Activated T-cell treated with anti-CD3 and anti-CD28 coated beads, Interleukin-2, amount 50 U/mL, for 4 hours (primary cell): Measurements from ENCODE around the gene UCK2. TPM values are rescaled to one million over a fixed set of nuclear protein-coding genes. Genes with fewer than 3 reads are reported as not detected.

Experiments used
- ATAC-seq, 2 donors: fragments of 200-7000 bp; cut with Tn5 transposase; one replicate each; pipeline ENCODE4 v1.10.0; 2021
- DNase-seq: peaks from one replicate; pipeline ENCODE4 v3.0.0-alpha.2; 2020
- H3K27me3 Mint-ChIP-seq: one replicate; pipeline ENCODE4 v1.8.0; 2021; ENCODE audit warnings: low read depth, mixed read lengths
- H3K36me3 Mint-ChIP-seq: one replicate; pipeline ENCODE4 v1.8.0; 2022; ENCODE audit warnings: mixed read lengths; ENCODE audit not compliant: insufficient read depth
- H3K4me1 Mint-ChIP-seq: one replicate; pipeline ENCODE4 v1.8.0; 2021; ENCODE audit warnings: low read depth, mixed read lengths
- H3K4me3 Mint-ChIP-seq: one replicate; pipeline ENCODE4 v1.8.0; 2021; ENCODE audit warnings: mild to moderate bottlenecking, moderate library complexity, mixed read lengths
- H3K9me3 Mint-ChIP-seq: one replicate; pipeline ENCODE4 v1.8.0; 2021; ENCODE audit warnings: mixed read lengths
- total RNA-seq, 3 donors: library from RNA; stranded (reverse); gene quantifications; one replicate each; pipeline ENCODE4 v1.2.1, GENCODE V29; 2021

Gene UCK2
- total RNA-seq, 3 donors from 2014 or later: 106 to 128 (median 122) TPM

- DNase-seq (no peak), ATAC-seq (no peak)
- Mint-ChIP-seq H3K4me3 (no peak overlapping the region), H3K27me3 (no peaks in the 10 kb centered on the region), H3K9me3 (no peaks in the 10 kb centered on the region), H3K36me3 (peaks cover 5% of the 10 kb centered on the region), H3K4me1 (no peaks in the 10 kb centered on the region)
These were observed 58.8 kb downstream of the UCK2 start for GRCh38 chr1:165886193-165886592.

- no peaks in the 10 kb centered on the region for H3K27me3 Mint-ChIP-seq
- no peak overlapping the region for H3K4me3 Mint-ChIP-seq
- no peak for DNase-seq
- peaks cover 12% of the 10 kb centered on the region for H3K36me3 Mint-ChIP-seq
- no peaks in the 10 kb centered on the region for H3K4me1 Mint-ChIP-seq
- H3K9me3 Mint-ChIP-seq: no peaks in the 10 kb centered on the region
- ATAC-seq: no peak
These were observed 59.6 kb downstream of the UCK2 start for GRCh38 chr1:165886983-165887382.

GRCh38 chr1:165887877-165888551 lies 60.6 kb downstream of the UCK2 start:
- no peak for ATAC-seq
- H3K4me3 Mint-ChIP-seq: no peak overlapping the region

GRCh38 chr1:165888552-165888920 lies 61.1 kb downstream of the UCK2 start:
- H3K27me3 Mint-ChIP-seq: no peaks in the 10 kb centered on the region
- H3K9me3 Mint-ChIP-seq: no peaks in the 10 kb centered on the region
- no peaks in the 10 kb centered on the region for H3K4me1 Mint-ChIP-seq
- ATAC-seq (no peak), DNase-seq (no peak)
- H3K36me3 Mint-ChIP-seq: peaks cover 19% of the 10 kb centered on the region
- no peak overlapping the region for H3K4me3 Mint-ChIP-seq

More at GRCh38 chr1:165887877-165888551, 60.6 kb downstream of the UCK2 start:
- no peaks in the 10 kb centered on the region for H3K9me3 Mint-ChIP-seq
- H3K27me3 Mint-ChIP-seq: no peaks in the 10 kb centered on the region
- no peak for DNase-seq
- no peaks in the 10 kb centered on the region for H3K4me1 Mint-ChIP-seq
- H3K36me3 Mint-ChIP-seq: peaks cover 19% of the 10 kb centered on the region

- Mint-ChIP-seq H3K36me3 (peaks cover 24% of the 10 kb centered on the region), H3K4me3 (no peak overlapping the region), H3K27me3 (no peaks in the 10 kb centered on the region), H3K4me1 (no peaks in the 10 kb centered on the region), H3K9me3 (no peaks in the 10 kb centered on the region)
- ATAC-seq: no peak
- DNase-seq: no peak
These were observed 63.3 kb downstream of the UCK2 start for GRCh38 chr1:165890684-165891083.

- Mint-ChIP-seq H3K4me1 (no peaks in the 10 kb centered on the region), H3K36me3 (peaks cover 24% of the 10 kb centered on the region), H3K4me3 (no peak overlapping the region), H3K27me3 (no peaks in the 10 kb centered on the region), H3K9me3 (no peaks in the 10 kb centered on the region)
- no peak for ATAC-seq
- DNase-seq: no peak
These were observed 63.9 kb downstream of the UCK2 start for GRCh38 chr1:165891111-165891860.

- no peak for DNase-seq
- no peaks in the 10 kb centered on the region for H3K9me3 Mint-ChIP-seq
- ATAC-seq: no peak
- no peaks in the 10 kb centered on the region for H3K27me3 Mint-ChIP-seq
- H3K4me1 Mint-ChIP-seq: peaks cover 2% of the 10 kb centered on the region
- H3K36me3 Mint-ChIP-seq: peaks cover 26% of the 10 kb centered on the region
- no peak overlapping the region for H3K4me3 Mint-ChIP-seq
These were observed 65.5 kb downstream of the UCK2 start for GRCh38 chr1:165892935-165893334.

GRCh38 chr1:165893507-165893906 lies 66.1 kb downstream of the UCK2 start:
- Mint-ChIP-seq H3K27me3 (no peaks in the 10 kb centered on the region), H3K36me3 (peaks cover 27% of the 10 kb centered on the region), H3K4me3 (no peak overlapping the region), H3K9me3 (no peaks in the 10 kb centered on the region), H3K4me1 (peaks cover 2% of the 10 kb centered on the region)
- ATAC-seq (no peak), DNase-seq (no peak)

GRCh38 chr1:165894591-165894990 lies 67.2 kb downstream of the UCK2 start:
- DNase-seq (no peak), ATAC-seq (no peak)
- no peaks in the 10 kb centered on the region for H3K9me3 Mint-ChIP-seq
- H3K4me1 Mint-ChIP-seq: peaks cover 2% of the 10 kb centered on the region
- no peak overlapping the region for H3K4me3 Mint-ChIP-seq
- H3K36me3 Mint-ChIP-seq: peaks cover 27% of the 10 kb centered on the region
- no peaks in the 10 kb centered on the region for H3K27me3 Mint-ChIP-seq

- Mint-ChIP-seq H3K4me3 (no peak overlapping the region), H3K27me3 (no peaks in the 10 kb centered on the region), H3K9me3 (no peaks in the 10 kb centered on the region), H3K36me3 (peaks cover 29% of the 10 kb centered on the region), H3K4me1 (peaks cover 2% of the 10 kb centered on the region)
- DNase-seq (no peak), ATAC-seq (no peak)
These were observed 68.0 kb downstream of the UCK2 start for GRCh38 chr1:165895451-165895871.

- Mint-ChIP-seq H3K36me3 (peaks cover 26% of the 10 kb centered on the region), H3K4me3 (no peak overlapping the region), H3K9me3 (no peaks in the 10 kb centered on the region), H3K4me1 (peaks cover 2% of the 10 kb centered on the region), H3K27me3 (no peaks in the 10 kb centered on the region)
- DNase-seq: no peak
- ATAC-seq: no peak
These were observed 68.9 kb downstream of the UCK2 start for GRCh38 chr1:165896277-165896676.

GRCh38 chr1:165897326-165898303 lies 70.2 kb downstream of the UCK2 start:
- H3K27me3 Mint-ChIP-seq: no peaks in the 10 kb centered on the region
- H3K4me3 Mint-ChIP-seq: no peak overlapping the region
- DNase-seq: no peak
- no peak for ATAC-seq
- H3K9me3 Mint-ChIP-seq: no peaks in the 10 kb centered on the region
- H3K36me3 Mint-ChIP-seq: peaks cover 16% of the 10 kb centered on the region
- H3K4me1 Mint-ChIP-seq: peaks cover 2% of the 10 kb centered on the region

- peaks cover 18% of the 10 kb centered on the region for H3K36me3 Mint-ChIP-seq
- H3K4me1 Mint-ChIP-seq: peaks cover 2% of the 10 kb centered on the region
- no peaks in the 10 kb centered on the region for H3K9me3 Mint-ChIP-seq
- DNase-seq (no peak), ATAC-seq (no peak)
- H3K4me3 Mint-ChIP-seq: no peak overlapping the region
- no peaks in the 10 kb centered on the region for H3K27me3 Mint-ChIP-seq
These were observed 71.4 kb downstream of the UCK2 start for GRCh38 chr1:165898837-165899236.

GRCh38 chr1:165899461-165899941 lies 72.1 kb downstream of the UCK2 start:
- no peak for ATAC-seq
- peaks cover 2% of the 10 kb centered on the region for H3K4me1 Mint-ChIP-seq
- no peak for DNase-seq
- H3K9me3 Mint-ChIP-seq: no peaks in the 10 kb centered on the region
- peaks cover 16% of the 10 kb centered on the region for H3K36me3 Mint-ChIP-seq
- H3K27me3 Mint-ChIP-seq: no peaks in the 10 kb centered on the region
- no peak overlapping the region for H3K4me3 Mint-ChIP-seq
